Activated CD4-positive, alpha-beta T cell treated with anti-CD3 and anti-CD28 coated beads, Interleukin-2, amount 50 U/mL, for 1 hour (primary cell): ENCODE data around the gene PTPRM.
"Not testable (repeated sequence)": the region's sequence is repeated elsewhere in the genome, so short reads cannot be mapped to it uniquely, and the experiment has no call there.

Experiments used
- DNase-seq: peaks from one replicate; pipeline ENCODE4 v3.0.0-alpha.2; 2020

The PTPRM gene

GRCh38 chr18:8020132-8020846, 453.2 kb downstream of the PTPRM start:
- no peak for DNase-seq

- DNase-seq, result no peak
These were observed 461.9 kb downstream of the PTPRM start for GRCh38 chr18:8029061-8029460.

GRCh38 chr18:8029731-8030130, 462.6 kb downstream of the PTPRM start:
- no peak for DNase-seq

- no peak for DNase-seq
These were observed 463.1 kb downstream of the PTPRM start for GRCh38 chr18:8030201-8030600.

- no peak for DNase-seq
These were observed 464.4 kb downstream of the PTPRM start for GRCh38 chr18:8031496-8031895.

GRCh38 chr18:8034674-8035073, 467.6 kb downstream of the PTPRM start:
- DNase-seq, result no peak

- no peak for DNase-seq
These were observed 469.4 kb downstream of the PTPRM start for GRCh38 chr18:8036551-8036950.

- no peak for DNase-seq
These were observed 470.2 kb downstream of the PTPRM start for GRCh38 chr18:8037296-8037695.

GRCh38 chr18:8040021-8040420, 472.9 kb downstream of the PTPRM start:
- no peak for DNase-seq

GRCh38 chr18:8041526-8042111, 474.5 kb downstream of the PTPRM start:
- no peak for DNase-seq

- no peak for DNase-seq
These were observed 476.9 kb downstream of the PTPRM start for GRCh38 chr18:8044004-8044403.

GRCh38 chr18:8045160-8045883, 478.2 kb downstream of the PTPRM start:
- no peak for DNase-seq

- no peak for DNase-seq
These were observed 478.8 kb downstream of the PTPRM start for GRCh38 chr18:8045884-8046281.

GRCh38 chr18:8046441-8046840, 479.3 kb downstream of the PTPRM start:
- DNase-seq, result no peak

GRCh38 chr18:8049147-8049546, 482.0 kb downstream of the PTPRM start:
- DNase-seq, result no peak

GRCh38 chr18:8050616-8051329, 483.7 kb downstream of the PTPRM start:
- DNase-seq, result no peak

GRCh38 chr18:8051453-8051852, 484.3 kb downstream of the PTPRM start:
- no peak for DNase-seq

- DNase-seq, result no peak
These were observed 485.2 kb downstream of the PTPRM start for GRCh38 chr18:8052237-8052701.

- DNase-seq, result no peak
These were observed 489.6 kb downstream of the PTPRM start for GRCh38 chr18:8056723-8057122.

- DNase-seq, result not testable (repeated sequence)
These were observed 496.0 kb downstream of the PTPRM start for GRCh38 chr18:8063152-8063551.

- no peak for DNase-seq
These were observed 496.6 kb downstream of the PTPRM start for GRCh38 chr18:8063733-8064132.

GRCh38 chr18:8065284-8065683, 498.2 kb downstream of the PTPRM start:
- DNase-seq, result no peak

- no peak for DNase-seq
These were observed 498.7 kb downstream of the PTPRM start for GRCh38 chr18:8065773-8066172.
